ENCODE results near the gene SHOC2.

- TF ChIP-seq REST (IDR thresholded peaks at IDR 0.05; ENCODE audit: unreplicated experiment) (no peak), EZH2 (IDR thresholded peaks at IDR 0.05; ENCODE audit: low read depth, unreplicated experiment) (no peak), CTCF (conservative IDR thresholded peaks at IDR 0.05; ENCODE audit: low read depth in 2 of 2) (no peak), NANOG (IDR thresholded peaks at IDR 0.05; ENCODE audit: borderline replicate concordance) (no peak), POLR2AphosphoS5 (IDR thresholded peaks at IDR 0.05; ENCODE audit: low read depth) (no peak), CREB1 (CRISPR knock-in tag; IDR thresholded peaks at IDR 0.05; ENCODE audit: low read depth) (no peak), ETS1 (IDR thresholded peaks at IDR 0.05) (no peak), EZH2phosphoT487 (IDR thresholded peaks at IDR 0.05; ENCODE audit: unreplicated experiment) (no peak), STAT1 (IDR thresholded peaks at IDR 0.05; ENCODE audit: unreplicated experiment) (no peak), ZNF462 (CRISPR knock-in tag; IDR thresholded peaks at IDR 0.05) (no peak), ZNF331 (CRISPR knock-in tag; IDR thresholded peaks at IDR 0.05; ENCODE audit: low read depth) (no peak), ZNF114 (CRISPR knock-in tag; IDR thresholded peaks at IDR 0.05) (no peak), JUNB (IDR thresholded peaks at IDR 0.05; ENCODE audit: unreplicated experiment) (no peak)
These were observed 4.6 kb downstream of the SHOC2 start for GRCh38 chr10:110923856-110924493.
